Hematopoietic multipotent progenitor cell (in vitro differentiated cells): ENCODE results near the gene SLC5A2. TPM values are rescaled to one million over a fixed set of nuclear protein-coding genes. Genes with fewer than 3 reads are reported as not detected.
"Not testable (repeated sequence)": the region's sequence is repeated elsewhere in the genome, so short reads cannot be mapped to it uniquely, and the experiment has no call there.

Experiments used
- DNase-seq, 3 donors: peaks; one replicate each; pipeline ENCODE4 v3.0.0-alpha.2; 2011 to 2015; ENCODE audit warnings: low read depth in 2 of 3, low spot score in 2 of 3
- total RNA-seq: library from RNA; depleted of rRNA; stranded (reverse); fragments of >200 nt; gene quantifications from one replicate; pipeline ENCODE4 v1.2.3, GENCODE V29; 2012

The SLC5A2 gene
- total RNA-seq, 1 donor, result 0.81 TPM

- no peak for DNase-seq
Measured at GRCh38 chr16:31474773-31475738, 7.9 kb upstream of the SLC5A2 start.

GRCh38 chr16:31475946-31476302 lies 7.0 kb upstream of the SLC5A2 start:
- no peak for DNase-seq

GRCh38 chr16:31476303-31477219 lies 6.4 kb upstream of the SLC5A2 start:
- peak; percentile 59 to 82 (median 80) for DNase-seq

- DNase-seq, result peak in 2 of 3 donors; percentile 58 to 61
Measured at GRCh38 chr16:31477220-31478216, 5.4 kb upstream of the SLC5A2 start.

- no peak for DNase-seq
Measured at GRCh38 chr16:31478956-31479355, 4.0 kb upstream of the SLC5A2 start.

GRCh38 chr16:31479751-31480150 lies 3.2 kb upstream of the SLC5A2 start:
- no peak for DNase-seq

GRCh38 chr16:31480851-31481536 lies 1.9 kb upstream of the SLC5A2 start:
- no peak for DNase-seq

GRCh38 chr16:31484048-31484447 lies 1.1 kb downstream of the SLC5A2 start:
- not testable (repeated sequence) for DNase-seq

- no peak for DNase-seq
Measured at GRCh38 chr16:31484491-31485171, 1.7 kb downstream of the SLC5A2 start.

- DNase-seq, result no peak
Measured at GRCh38 chr16:31485571-31485970, 2.6 kb downstream of the SLC5A2 start.

GRCh38 chr16:31486045-31486444 lies 3.1 kb downstream of the SLC5A2 start:
- no peak for DNase-seq

GRCh38 chr16:31487071-31487719 lies 4.3 kb downstream of the SLC5A2 start:
- DNase-seq, result no peak

GRCh38 chr16:31487720-31488467 lies 5.0 kb downstream of the SLC5A2 start:
- DNase-seq, result peak; percentile 54 to 75 (median 66)

- DNase-seq, result no peak
Measured at GRCh38 chr16:31488468-31489297, 5.8 kb downstream of the SLC5A2 start.

- no peak for DNase-seq
Measured at GRCh38 chr16:31489298-31489564, 6.3 kb downstream of the SLC5A2 start.

- no peak for DNase-seq
Measured at GRCh38 chr16:31489616-31490584, 7.0 kb downstream of the SLC5A2 start.
